Measurements from ENCODE around the gene KRT75.
"Not testable (repeated sequence)": the region's sequence is repeated elsewhere in the genome, so short reads cannot be mapped to it uniquely, and the experiment has no call there.

Gene KRT75

GRCh38 chr12:52434081-52434733 is at the start of gene KRT75:
Gene KRT75, minus strand, starts transcription at chr12:52434371. Its CDS starts 67 bp downstream, at chr12:52434304.
- in situ Hi-C loops (cut with MboI; ENCODE audit: low sequenced_read_pairs), result no loop called here

GRCh38 chr12:52480073-52480472 is 45.9 kb upstream of the KRT75 start:
- in situ Hi-C loops (cut with MboI; ENCODE audit: low sequenced_read_pairs), result no loop called here

GRCh38 chr12:52477651-52478050 is 43.5 kb upstream of the KRT75 start:
- in situ Hi-C loops (cut with MboI; ENCODE audit: low sequenced_read_pairs), result no loop called here

GRCh38 chr12:52474212-52474611 is 40.0 kb upstream of the KRT75 start:
- in situ Hi-C loops (cut with MboI; ENCODE audit: low sequenced_read_pairs), result no loop called here

- in situ Hi-C loops (cut with MboI; ENCODE audit: low sequenced_read_pairs), result no loop called here
Observed at GRCh38 chr12:52473768-52474167, 39.6 kb upstream of the KRT75 start, which contains the start of gene KRT6C. Gene KRT6C, minus strand, starts transcription at chr12:52473805. Its CDS starts 68 bp downstream, at chr12:52473737.

GRCh38 chr12:52469853-52470252 is 35.7 kb upstream of the KRT75 start:
- in situ Hi-C loops (cut with MboI; ENCODE audit: low sequenced_read_pairs), result no loop called here

- in situ Hi-C loops (cut with MboI; ENCODE audit: low sequenced_read_pairs), result no loop called here
Observed at GRCh38 chr12:52464897-52465296, 30.7 kb upstream of the KRT75 start.

GRCh38 chr12:52461693-52462092 is 27.5 kb upstream of the KRT75 start:
- in situ Hi-C loops (cut with MboI; ENCODE audit: low sequenced_read_pairs), result no loop called here

- in situ Hi-C loops (cut with MboI; ENCODE audit: low sequenced_read_pairs), result no loop called here
Observed at GRCh38 chr12:52458861-52459260, 24.7 kb upstream of the KRT75 start.

GRCh38 chr12:52455821-52456220 is 21.6 kb upstream of the KRT75 start:
- in situ Hi-C loops (cut with MboI; ENCODE audit: low sequenced_read_pairs), result no loop called here

- in situ Hi-C loops (cut with MboI; ENCODE audit: low sequenced_read_pairs), result no loop called here
Observed at GRCh38 chr12:52454411-52455201, 20.4 kb upstream of the KRT75 start.

- in situ Hi-C loops (cut with MboI; ENCODE audit: low sequenced_read_pairs), result no loop called here
Observed at GRCh38 chr12:52452101-52452500, 17.9 kb upstream of the KRT75 start, which contains the start of gene KRT6B. Gene KRT6B, minus strand, starts transcription at chr12:52452146. Its CDS starts 68 bp downstream, at chr12:52452078.

- in situ Hi-C loops (cut with MboI; ENCODE audit: low sequenced_read_pairs), result no loop called here
Observed at GRCh38 chr12:52448228-52448627, 14.1 kb upstream of the KRT75 start.

- in situ Hi-C loops (cut with MboI; ENCODE audit: low sequenced_read_pairs), result not testable (repeated sequence)
Observed at GRCh38 chr12:52447196-52447595, 13.0 kb upstream of the KRT75 start.

GRCh38 chr12:52446367-52447045 is 12.3 kb upstream of the KRT75 start:
- in situ Hi-C loops (cut with MboI; ENCODE audit: low sequenced_read_pairs), result no loop called here

- in situ Hi-C loops (cut with MboI; ENCODE audit: low sequenced_read_pairs), result no loop called here
Observed at GRCh38 chr12:52445876-52446275, 11.7 kb upstream of the KRT75 start.

GRCh38 chr12:52444647-52445595 is 10.8 kb upstream of the KRT75 start:
- in situ Hi-C loops (cut with MboI; ENCODE audit: low sequenced_read_pairs), result no loop called here

GRCh38 chr12:52443966-52444365 is 9.8 kb upstream of the KRT75 start:
- in situ Hi-C loops (cut with MboI; ENCODE audit: low sequenced_read_pairs), result no loop called here

- in situ Hi-C loops (cut with MboI; ENCODE audit: low sequenced_read_pairs), result no loop called here
Observed at GRCh38 chr12:52442600-52443061, 8.5 kb upstream of the KRT75 start.

GRCh38 chr12:52441320-52441911 is 7.2 kb upstream of the KRT75 start:
- in situ Hi-C loops (cut with MboI; ENCODE audit: low sequenced_read_pairs), result no loop called here
